HEK293T (cell line): ENCODE results near the gene ENDOD1.

Experiments
- CTCF ChIA-PET: fragments of 350-600 bp; formaldehyde crosslinking; extraction: SDS; loops from one replicate; lab custom pipeline; 2021; ENCODE audit warnings: antibody characterized with exemption, inconsistent platforms; lab: Yijun Ruan, JAX
- POLR2A ChIA-PET: fragments of 350-600 bp; formaldehyde crosslinking; extraction: SDS; loops from one replicate; lab custom pipeline; 2020; ENCODE audit warnings: antibody characterized with exemption, inconsistent platforms; lab: Yijun Ruan, JAX
- DNase-seq: peaks from one replicate; pipeline ENCODE4 v3.0.0; 2012; ENCODE audit warnings: mixed read lengths; ENCODE audit errors: extremely low spot score
- ARNT ChIP-seq: fragments of 450-650 bp; IDR thresholded peaks from 2 replicates; pipeline ENCODE4 v1.6.1; 2017; ENCODE audit warnings: mild to moderate bottlenecking
- BHLHE40 ChIP-seq: fragments of 450-650 bp; IDR thresholded peaks from 2 replicates; pipeline ENCODE4 v1.6.1; 2016; ENCODE audit warnings: mild to moderate bottlenecking, moderate library complexity, borderline replicate concordance
- CTBP1 ChIP-seq: fragments of 450-650 bp; IDR thresholded peaks from 2 replicates; pipeline ENCODE4 v1.6.1; 2016; ENCODE audit warnings: borderline replicate concordance
- ELF4 ChIP-seq: fragments of 450-650 bp; IDR thresholded peaks from 2 replicates; pipeline ENCODE4 v1.6.1; 2017; ENCODE audit warnings: antibody characterized with exemption
- FOXA1 ChIP-seq: fragments of 450-650 bp; IDR thresholded peaks from 2 replicates; pipeline ENCODE4 v1.6.1; 2016; ENCODE audit warnings: mild to moderate bottlenecking
- FOXK2 ChIP-seq: fragments of 450-650 bp; IDR thresholded peaks from 2 replicates; pipeline ENCODE4 v1.6.1; 2016; ENCODE audit warnings: mild to moderate bottlenecking
- FOXM1 ChIP-seq: fragments of 450-650 bp; IDR thresholded peaks from 2 replicates; pipeline ENCODE4 v1.6.1; 2017; ENCODE audit warnings: mild to moderate bottlenecking, borderline replicate concordance
- HDGF ChIP-seq: fragments of 450-650 bp; IDR thresholded peaks from 2 replicates; pipeline ENCODE4 v1.6.1; 2017; ENCODE audit warnings: antibody characterized with exemption, borderline replicate concordance
- L3MBTL2 ChIP-seq: fragments of 450-650 bp; conservative IDR thresholded peaks from 2 replicates; pipeline ENCODE4 v1.6.1; 2016; ENCODE audit warnings: mild to moderate bottlenecking
- LEF1 ChIP-seq: fragments of 450-650 bp; IDR thresholded peaks from 2 replicates; pipeline ENCODE4 v1.6.1; 2017; ENCODE audit warnings: mild to moderate bottlenecking, borderline replicate concordance
- NFRKB ChIP-seq: fragments of 450-650 bp; IDR thresholded peaks from 2 replicates; pipeline ENCODE4 v1.6.1; 2016; ENCODE audit warnings: mild to moderate bottlenecking, moderate library complexity
- PKNOX1 ChIP-seq: fragments of 450-650 bp; IDR thresholded peaks from 2 replicates; pipeline ENCODE4 v1.6.1; 2016
- SP1 ChIP-seq: fragments of 450-650 bp; IDR thresholded peaks from 2 replicates; pipeline ENCODE4 v1.6.1; 2017
- SUZ12 ChIP-seq: fragments of 450-650 bp; IDR thresholded peaks from 2 replicates; pipeline ENCODE4 v1.6.1; 2016; ENCODE audit warnings: mild to moderate bottlenecking
- TARDBP ChIP-seq: fragments of 450-650 bp; IDR thresholded peaks from 2 replicates; pipeline ENCODE4 v1.6.1; 2016
- ZNF384 ChIP-seq: fragments of 450-650 bp; IDR thresholded peaks from 2 replicates; pipeline ENCODE4 v1.6.1; 2016

ENDOD1 gene

GRCh38 chr11:95095858-95096587 lies 6.4 kb downstream of the ENDOD1 start:
- POLR2A ChIA-PET, result interaction anchor here (0.9 to 1.2 kb wide), 2 partner anchors 13 to 29 kb away, joined by 3 read pairs; partner anchors contain the start of gene SRSF8
- TF ChIP-seq ELF4 (no peak), PKNOX1 (no peak), TARDBP (no peak), L3MBTL2 (no peak), ZNF384 (no peak), ARNT (no peak), SP1 (no peak), FOXM1 (no peak), NFRKB (no peak)
- no peak for DNase-seq
- CTCF ChIA-PET, result interaction anchor here (0.6 to 1.2 kb wide), 2 partner anchors 12 to 39 kb away, joined by 3 read pairs; no protein-coding TSS in a partner anchor

GRCh38 chr11:95097209-95097608 lies 7.6 kb downstream of the ENDOD1 start:
- TF ChIP-seq LEF1 (no peak), BHLHE40 (no peak), FOXK2 (no peak), CTBP1 (no peak), SP1 (no peak), HDGF (no peak), FOXA1 (no peak), FOXM1 (no peak), TARDBP (no peak), PKNOX1 (no peak), SUZ12 (no peak), NFRKB (no peak), ZNF384 (no peak), ELF4 (no peak)
- POLR2A ChIA-PET, result interaction anchor here (1.4 kb wide), 1 partner anchor 10 kb away, joined by 4 read pairs; no protein-coding TSS in a partner anchor
- no peak for DNase-seq
- CTCF ChIA-PET, result interaction anchor here (1.3 kb wide), 1 partner anchor 12 kb away, joined by 6 read pairs; no protein-coding TSS in a partner anchor

GRCh38 chr11:95098826-95099225 lies 9.2 kb downstream of the ENDOD1 start:
- POLR2A ChIA-PET, result interaction anchor here (1.2 to 1.8 kb wide), 3 partner anchors 9 to 31 kb away, joined by 3 to 8 read pairs (median 6); partner anchors contain the start of gene ENDOD1
- CTCF ChIA-PET, result no interaction called here
- TF ChIP-seq FOXM1, result no peak
- TF ChIP-seq SUZ12, result no peak
- no peak for TF ChIP-seq FOXK2
- TF ChIP-seq SP1, result no peak
- TF ChIP-seq ZNF384, result no peak
- no peak for TF ChIP-seq TARDBP
- DNase-seq, result no peak

DNA sequence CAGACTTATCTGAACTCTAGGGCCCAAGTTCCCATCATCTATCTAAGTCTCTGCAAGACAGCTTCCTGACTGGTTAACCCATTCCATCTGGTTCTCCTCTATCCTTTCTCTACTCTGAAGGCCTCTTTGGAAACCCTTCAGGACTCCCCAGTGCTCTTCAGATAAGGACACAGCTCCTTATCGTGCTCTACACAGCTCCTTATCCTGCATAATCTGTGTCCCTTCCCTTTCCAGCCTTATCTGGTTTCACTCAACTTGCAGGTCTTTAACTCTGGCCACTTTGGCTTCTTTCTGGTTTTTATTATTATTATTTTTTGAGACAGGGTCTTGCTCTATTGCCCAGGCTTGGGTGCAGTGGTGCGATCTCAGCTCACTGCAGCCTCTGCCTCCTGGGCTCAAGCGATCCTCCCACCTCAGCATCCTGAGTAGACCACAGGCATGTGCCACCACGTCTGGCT lies 10.6 kb downstream of the ENDOD1 start:
- ChIA-PET POLR2A (interaction anchor here (1.8 kb wide), 1 partner anchor 10 kb away, joined by 8 read pairs; the partner anchor contains the start of gene ENDOD1), CTCF (no interaction called here)
- DNase-seq, result no peak
- TF ChIP-seq SP1, result no peak
- no peak for TF ChIP-seq LEF1
- no peak for TF ChIP-seq NFRKB
- no peak for TF ChIP-seq ARNT
- TF ChIP-seq FOXA1, result no peak
- TF ChIP-seq ELF4, result no peak
- TF ChIP-seq BHLHE40, result no peak
- no peak for TF ChIP-seq PKNOX1
- TF ChIP-seq CTBP1, result no peak
- TF ChIP-seq FOXM1, result no peak
- no peak for TF ChIP-seq HDGF
- TF ChIP-seq FOXK2, result no peak
- TF ChIP-seq L3MBTL2, result no peak
- no peak for TF ChIP-seq TARDBP
- TF ChIP-seq SUZ12, result no peak
- no peak for TF ChIP-seq ZNF384

DNA sequence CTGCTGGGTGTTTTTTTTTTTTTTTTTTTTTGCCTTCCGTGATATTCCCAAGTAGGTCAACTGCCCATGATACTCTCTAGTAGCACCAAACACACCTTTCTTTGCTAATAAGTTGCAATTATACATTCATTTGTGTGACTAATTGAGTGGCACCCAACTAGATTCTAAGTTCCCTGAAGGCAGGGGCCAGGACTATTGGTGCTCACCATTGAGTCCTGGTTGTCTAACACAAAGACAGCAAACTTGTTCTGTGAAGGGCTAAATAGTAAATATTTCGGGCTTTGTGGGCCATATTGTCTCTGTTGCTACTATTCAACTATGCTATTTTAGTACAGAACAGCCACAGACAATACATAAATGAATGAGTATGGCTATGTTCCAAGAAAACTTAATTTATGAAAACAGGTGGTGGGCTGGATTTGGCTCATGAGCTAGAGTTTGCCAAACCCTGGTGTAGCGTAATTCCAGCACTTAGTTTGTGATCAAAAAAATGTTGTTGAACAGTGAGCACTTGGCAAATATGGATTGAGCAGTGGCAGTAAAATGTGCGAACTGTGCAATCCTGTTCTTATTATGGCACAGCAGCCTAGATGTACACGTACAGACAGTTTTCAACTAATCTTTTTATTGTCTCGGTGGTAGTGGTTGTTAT lies 11.3 kb downstream of the ENDOD1 start:
- TF ChIP-seq SP1 (no peak), FOXM1 (no peak), TARDBP (no peak), ELF4 (no peak), SUZ12 (no peak), CTBP1 (no peak), BHLHE40 (no peak), HDGF (no peak), L3MBTL2 (no peak), NFRKB (no peak), ZNF384 (no peak), PKNOX1 (no peak), FOXA1 (no peak), ARNT (no peak), FOXK2 (no peak), LEF1 (no peak)
- POLR2A ChIA-PET, result no interaction called here
- DNase-seq, result no peak
- CTCF ChIA-PET, result interaction anchor here (1.7 kb wide), 1 partner anchor 8 kb away, joined by 3 read pairs; no protein-coding TSS in a partner anchor
